HT-29 (cell line): ENCODE data around the gene PLXND1. TPM values are rescaled to one million over a fixed set of nuclear protein-coding genes. Genes with fewer than 3 reads are reported as not detected.

ENCODE experiments used
- DNase-seq: peaks from one replicate; pipeline ENCODE4 v3.0.0-alpha.2; 2015; ENCODE audit warnings: low spot score
- small RNA-seq: library from RNA; depleted of rRNA; stranded (forward); fragments of <200 nt; gene quantifications from one replicate; pipeline ENCODE3, GENCODE V24; 2014
- total RNA-seq: library from RNA; depleted of rRNA; stranded (reverse); fragments of >200 nt; shearing (Covaris generic); gene quantifications from 2 replicates; pipeline ENCODE4 v1.2.3, GENCODE V29; 2014; rRNA removed

The PLXND1 gene
- total RNA-seq, 1 experiment from 2014 or later = 30.5 TPM

DNA sequence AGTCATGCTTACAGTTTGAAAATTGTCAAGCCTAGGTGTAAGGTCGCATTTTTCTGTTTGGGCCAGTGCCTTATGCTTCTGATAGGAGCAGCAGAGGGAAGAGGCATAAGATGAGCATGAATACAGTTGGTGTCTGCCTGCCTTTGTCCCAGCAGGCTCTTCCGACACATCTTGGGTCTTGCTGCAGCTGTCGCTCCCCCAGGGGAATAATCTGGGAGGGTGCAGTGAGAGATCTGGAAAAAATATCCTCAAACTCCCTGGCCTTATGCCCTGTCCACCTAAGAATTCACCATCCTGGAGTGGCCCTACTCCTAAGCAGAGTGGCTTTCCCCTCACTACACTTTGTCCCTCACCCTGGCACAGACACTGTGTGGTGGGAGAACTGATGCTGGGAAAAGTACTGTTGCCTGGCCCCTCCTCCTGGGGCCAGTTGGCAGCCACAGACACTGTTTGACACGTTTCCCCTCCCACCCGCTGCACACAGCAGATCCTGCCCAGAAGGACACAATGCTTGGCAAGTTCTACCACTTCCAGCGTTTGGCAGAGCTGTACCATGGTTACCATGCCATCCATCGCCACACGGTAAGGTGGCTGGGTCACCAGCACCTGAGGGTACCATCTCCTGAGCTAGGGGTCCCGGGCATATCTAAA, 99.2 kb downstream of the PLXND1 start:
- no peak for DNase-seq

GRCh38 chr3:129506231-129506742, 100.2 kb downstream of the PLXND1 start:
- DNase-seq = no peak

DNA sequence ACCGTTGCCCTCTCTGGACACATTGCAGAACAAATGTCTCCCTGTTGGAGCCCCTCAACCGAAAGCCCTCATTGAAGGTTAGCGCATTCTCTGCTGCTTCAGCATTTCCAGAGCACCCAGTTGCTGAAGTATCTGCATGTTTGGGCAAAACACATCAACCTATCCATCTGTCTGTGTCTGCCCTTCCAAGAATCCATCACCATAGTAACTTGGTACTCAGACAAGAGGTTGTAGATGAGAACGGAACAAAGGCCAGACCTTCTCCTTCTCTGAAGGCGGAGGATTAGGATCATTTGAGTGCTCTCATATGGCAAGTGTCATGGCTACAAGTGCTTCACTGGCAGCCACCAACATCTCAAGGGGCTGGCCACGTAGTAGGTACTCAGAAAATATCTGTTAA, 101.1 kb downstream of the PLXND1 start:
- DNase-seq = no peak

Small RNA genes within 50 kb of the gene (small RNA-seq; reads per million reads assigned to genes)
- 0.22 reads per million for gene RN7SL752P

Other genes starting within 250 kb of the PLXND1 start
- gene EFCAB12, start 178.0 kb downstream of the PLXND1 start, total RNA-seq = under 0.01 and 0.08 TPM in 2 replicates
- gene MBD4, start 166.7 kb downstream of the PLXND1 start, total RNA-seq = 19.9 and 21.1 TPM in 2 replicates
- 19.7 and 24.0 TPM in 2 replicates for gene IFT122, start 166.5 kb downstream of the PLXND1 start, total RNA-seq
- gene RHO, start 78.0 kb downstream of the PLXND1 start, total RNA-seq = not detected in 2 replicates
- gene H1-8, start 63.5 kb downstream of the PLXND1 start, total RNA-seq = not detected in 2 replicates